ENCODE measurements around the gene SPTBN1.

- TF ChIP-seq CTCF (IDR thresholded peaks at IDR 0.05; ENCODE audit: low read length) = no peak
- TF ChIP-seq EZH2 (IDR thresholded peaks at IDR 0.05; ENCODE audit: borderline replicate concordance, low read length) = no peak
These were observed 199.1 kb downstream of the SPTBN1 start for GRCh38 chr2:54655046-54655809.

Measured in OCI-LY1 (cell line).